Measurements from ENCODE around the gene NXPH2.

The NXPH2 gene

GRCh38 chr2:138723196-138723987 is 56.8 kb downstream of the NXPH2 start:
- no peak for TF ChIP-seq POLR2AphosphoS5 (IDR thresholded peaks at IDR 0.05; ENCODE audit: low read depth, low read length)
- no peak for TF ChIP-seq FOXP2 (optimal IDR thresholded peaks at IDR 0.05; ENCODE audit: borderline replicate concordance, extremely low read depth, extremely low read length, insufficient read depth)
- no peak for TF ChIP-seq REST (IDR thresholded peaks at IDR 0.05; ENCODE audit: insufficient read depth in 1 of 2, low read depth in 2 of 2, low read length in 2 of 2)
- no peak for TF ChIP-seq SIN3A (IDR thresholded peaks at IDR 0.05; ENCODE audit: borderline replicate concordance, insufficient read depth, low read length)
- TF ChIP-seq TAF1 (IDR thresholded peaks at IDR 0.05; ENCODE audit: borderline replicate concordance, insufficient read depth, low read length), result no peak

DNA sequence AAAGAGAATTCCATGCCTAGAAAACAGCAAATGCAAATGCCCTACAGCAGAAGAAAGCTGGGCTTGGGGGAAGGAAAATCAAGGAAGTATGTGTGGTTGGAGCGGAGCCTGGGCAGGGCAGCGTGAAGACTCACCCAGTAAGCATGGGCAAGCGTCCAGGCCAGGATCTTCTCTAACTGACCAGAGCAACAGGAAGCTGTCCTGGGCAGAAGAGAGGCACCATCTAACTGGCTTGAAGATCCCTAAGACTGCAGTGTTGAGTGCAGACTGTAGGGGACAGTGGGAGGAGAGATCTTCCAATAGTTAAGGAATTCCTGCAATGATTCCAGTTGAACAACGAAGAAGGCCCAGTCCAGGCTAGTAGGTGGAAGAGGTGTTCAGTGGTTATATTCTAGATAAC is 57.9 kb downstream of the NXPH2 start:
- TF ChIP-seq REST (IDR thresholded peaks at IDR 0.05; ENCODE audit: insufficient read depth in 1 of 2, low read depth in 2 of 2, low read length in 2 of 2) (no peak), TAF1 (IDR thresholded peaks at IDR 0.05; ENCODE audit: borderline replicate concordance, insufficient read depth, low read length) (no peak), POLR2AphosphoS5 (IDR thresholded peaks at IDR 0.05; ENCODE audit: low read depth, low read length) (no peak), SIN3A (IDR thresholded peaks at IDR 0.05; ENCODE audit: borderline replicate concordance, insufficient read depth, low read length) (no peak), FOXP2 (optimal IDR thresholded peaks at IDR 0.05; ENCODE audit: borderline replicate concordance, extremely low read depth, extremely low read length, insufficient read depth) (no peak)

DNA sequence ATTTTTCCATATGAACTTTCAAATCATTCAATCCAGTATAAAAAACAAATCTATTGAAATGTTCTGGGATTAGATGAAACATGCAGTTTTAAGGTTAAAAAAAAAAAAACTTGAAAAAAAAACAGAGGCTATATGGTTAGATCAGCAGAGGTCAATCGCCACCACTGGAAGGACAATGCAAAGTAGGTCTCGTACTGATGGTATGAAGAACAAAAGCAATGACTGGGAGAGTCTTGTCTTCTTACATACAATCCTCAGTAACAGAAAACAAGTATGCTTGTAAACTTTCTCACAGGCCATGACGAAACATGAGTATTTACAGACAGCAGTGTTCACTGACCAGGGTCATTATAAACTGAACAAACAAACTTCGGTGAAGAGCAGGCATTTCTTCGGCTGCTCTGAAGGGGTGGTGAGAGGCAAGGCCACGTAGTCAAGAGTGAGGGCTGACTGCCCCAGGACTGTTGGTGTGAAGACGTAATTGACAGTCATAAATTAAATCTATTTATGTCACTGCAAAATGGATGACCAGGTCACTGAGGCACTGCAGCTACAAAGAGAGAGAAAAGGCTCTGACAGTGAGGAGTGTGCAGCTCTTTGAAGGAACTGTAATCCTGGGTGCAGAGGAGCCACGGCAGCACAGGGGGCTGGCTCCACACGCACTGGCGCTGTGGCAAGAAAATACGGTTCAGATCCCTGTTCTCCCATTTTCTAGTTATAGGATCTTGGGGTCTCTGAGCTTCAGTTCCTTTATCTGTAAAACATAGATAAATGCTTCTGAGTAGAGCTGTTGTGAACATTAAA is 60.0 kb downstream of the NXPH2 start:
- TF ChIP-seq SIN3A (IDR thresholded peaks at IDR 0.05; ENCODE audit: borderline replicate concordance, insufficient read depth, low read length), result no peak
- no peak for TF ChIP-seq TAF1 (IDR thresholded peaks at IDR 0.05; ENCODE audit: borderline replicate concordance, insufficient read depth, low read length)
- TF ChIP-seq POLR2AphosphoS5 (IDR thresholded peaks at IDR 0.05; ENCODE audit: low read depth, low read length), result no peak
- no peak for TF ChIP-seq FOXP2 (optimal IDR thresholded peaks at IDR 0.05; ENCODE audit: borderline replicate concordance, extremely low read depth, extremely low read length, insufficient read depth)
- TF ChIP-seq REST (IDR thresholded peaks at IDR 0.05; ENCODE audit: insufficient read depth in 1 of 2, low read depth in 2 of 2, low read length in 2 of 2), result no peak

GRCh38 chr2:138718405-138718804 is 61.8 kb downstream of the NXPH2 start:
- TF ChIP-seq TAF1 (IDR thresholded peaks at IDR 0.05; ENCODE audit: borderline replicate concordance, insufficient read depth, low read length), result no peak
- no peak for TF ChIP-seq REST (IDR thresholded peaks at IDR 0.05; ENCODE audit: insufficient read depth in 1 of 2, low read depth in 2 of 2, low read length in 2 of 2)
- TF ChIP-seq FOXP2 (optimal IDR thresholded peaks at IDR 0.05; ENCODE audit: borderline replicate concordance, extremely low read depth, extremely low read length, insufficient read depth), result no peak
- no peak for TF ChIP-seq SIN3A (IDR thresholded peaks at IDR 0.05; ENCODE audit: borderline replicate concordance, insufficient read depth, low read length)

Data from PFSK-1 (cell line).